ENCODE measurements around the gene ADAMTS2.

DNA sequence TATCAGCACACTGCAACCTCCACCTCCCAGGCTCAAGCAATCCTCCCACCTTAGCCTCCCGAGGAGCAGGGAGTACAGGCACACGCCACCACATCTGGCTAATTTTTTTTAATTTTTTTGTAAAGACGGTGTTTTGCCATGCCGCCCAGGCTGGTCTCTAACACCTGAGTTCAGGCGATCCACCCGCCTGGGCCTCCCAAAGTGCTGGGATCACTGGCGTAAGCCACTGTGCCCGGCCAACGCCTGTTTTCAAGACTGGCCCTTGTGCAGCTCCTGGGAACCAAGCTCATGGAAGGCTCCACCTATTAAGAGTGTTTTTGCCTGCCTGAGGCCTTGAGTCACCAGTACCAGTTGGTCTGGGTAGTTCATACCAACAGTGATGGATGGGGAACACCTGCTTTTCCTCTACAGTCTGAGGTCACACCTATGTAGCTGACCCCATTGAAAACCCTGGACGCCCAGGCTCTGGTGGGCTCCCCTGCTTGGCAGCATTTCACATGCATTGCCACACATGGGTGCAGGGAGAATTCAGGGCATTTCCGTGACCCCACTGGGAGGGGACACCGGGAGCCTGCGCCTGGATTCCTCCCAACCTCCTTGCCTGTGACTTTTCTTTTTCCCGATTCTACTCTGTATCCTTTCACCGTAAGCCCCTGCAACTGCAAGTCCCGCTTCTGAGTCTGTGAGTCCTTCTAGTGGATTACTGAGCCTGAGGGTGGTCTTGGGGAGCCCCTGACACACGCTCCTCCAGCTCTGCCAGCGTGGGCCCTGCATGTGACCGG lies 221.6 kb downstream of the ADAMTS2 start:
- no peak for TF ChIP-seq POLR2AphosphoS5 (IDR thresholded peaks at IDR 0.05; ENCODE audit: insufficient read depth, low read depth, low read length)
- TF ChIP-seq, protein P1, sequence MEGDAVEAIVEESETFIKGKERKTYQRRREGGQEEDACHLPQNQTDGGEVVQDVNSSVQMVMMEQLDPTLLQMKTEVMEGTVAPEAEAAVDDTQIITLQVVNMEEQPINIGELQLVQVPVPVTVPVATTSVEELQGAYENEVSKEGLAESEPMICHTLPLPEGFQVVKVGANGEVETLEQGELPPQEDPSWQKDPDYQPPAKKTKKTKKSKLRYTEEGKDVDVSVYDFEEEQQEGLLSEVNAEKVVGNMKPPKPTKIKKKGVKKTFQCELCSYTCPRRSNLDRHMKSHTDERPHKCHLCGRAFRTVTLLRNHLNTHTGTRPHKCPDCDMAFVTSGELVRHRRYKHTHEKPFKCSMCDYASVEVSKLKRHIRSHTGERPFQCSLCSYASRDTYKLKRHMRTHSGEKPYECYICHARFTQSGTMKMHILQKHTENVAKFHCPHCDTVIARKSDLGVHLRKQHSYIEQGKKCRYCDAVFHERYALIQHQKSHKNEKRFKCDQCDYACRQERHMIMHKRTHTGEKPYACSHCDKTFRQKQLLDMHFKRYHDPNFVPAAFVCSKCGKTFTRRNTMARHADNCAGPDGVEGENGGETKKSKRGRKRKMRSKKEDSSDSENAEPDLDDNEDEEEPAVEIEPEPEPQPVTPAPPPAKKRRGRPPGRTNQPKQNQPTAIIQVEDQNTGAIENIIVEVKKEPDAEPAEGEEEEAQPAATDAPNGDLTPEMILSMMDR (IDR thresholded peaks at IDR 0.05; ENCODE audit: extremely low read depth in 1 of 2, insufficient read depth in 1 of 2, low read depth in 1 of 2, low read length in 2 of 2) = no peak
- TF ChIP-seq POLR2A (IDR thresholded peaks at IDR 0.05; ENCODE audit: low read depth, low read length) = no peak
- no peak for TF ChIP-seq EZH2 (IDR thresholded peaks at IDR 0.05; ENCODE audit: borderline replicate concordance, low read depth, low read length, severe bottlenecking)
- TF ChIP-seq FOS (IDR thresholded peaks at IDR 0.05; ENCODE audit: borderline replicate concordance, insufficient read depth, low read length) = no peak
